ENCODE measurements around the gene PLEKHG7.
A peak's percentile ranks its signal among the peaks of the same experiment; 100 is the strongest.

The PLEKHG7 gene

GRCh38 chr12:92769124-92769901 is 66.5 kb downstream of the PLEKHG7 start:
- peak; percentile 32 for DNase-seq (ENCODE audit: low read depth, low spot score)
- no peak overlapping the region for H3K4me3 ChIP-seq (ENCODE audit: low read depth, low read length)
- TF ChIP-seq CTCF (IDR thresholded peaks at IDR 0.05; ENCODE audit: low read depth, low read length): no peak
- in situ Hi-C loops (cut with HindIII; ENCODE audit: low sequenced_read_pairs): no loop called here

- in situ Hi-C loops (cut with HindIII; ENCODE audit: low sequenced_read_pairs): no loop called here
- H3K4me3 ChIP-seq (ENCODE audit: low read depth, low read length): no peak overlapping the region
These were observed 68.2 kb downstream of the PLEKHG7 start for GRCh38 chr12:92771001-92771400.

GRCh38 chr12:92775416-92775815 is 72.6 kb downstream of the PLEKHG7 start:
- no peak overlapping the region for H3K4me3 ChIP-seq (ENCODE audit: low read depth, low read length)
- in situ Hi-C loops (cut with HindIII; ENCODE audit: low sequenced_read_pairs): no loop called here
- DNase-seq (ENCODE audit: low read depth, low spot score): no peak
- TF ChIP-seq CTCF (IDR thresholded peaks at IDR 0.05; ENCODE audit: low read depth, low read length): no peak

More at GRCh38 chr12:92771001-92771400, 68.2 kb downstream of the PLEKHG7 start:
- no peak for TF ChIP-seq CTCF (IDR thresholded peaks at IDR 0.05; ENCODE audit: low read depth, low read length)
- no peak for DNase-seq (ENCODE audit: low read depth, low spot score)

GRCh38 chr12:92778525-92778924 is 75.7 kb downstream of the PLEKHG7 start:
- in situ Hi-C loops (cut with HindIII; ENCODE audit: low sequenced_read_pairs): no loop called here
- DNase-seq (ENCODE audit: low read depth, low spot score): no peak

GRCh38 chr12:92779902-92780301 is 77.1 kb downstream of the PLEKHG7 start:
- H3K4me3 ChIP-seq (ENCODE audit: low read depth, low read length): no peak overlapping the region
- in situ Hi-C loops (cut with HindIII; ENCODE audit: low sequenced_read_pairs): no loop called here
- DNase-seq (ENCODE audit: low read depth, low spot score): no peak
- no peak for TF ChIP-seq CTCF (IDR thresholded peaks at IDR 0.05; ENCODE audit: low read depth, low read length)

More at GRCh38 chr12:92778525-92778924, 75.7 kb downstream of the PLEKHG7 start:
- no peak for TF ChIP-seq CTCF (IDR thresholded peaks at IDR 0.05; ENCODE audit: low read depth, low read length)
- no peak overlapping the region for H3K4me3 ChIP-seq (ENCODE audit: low read depth, low read length)

GRCh38 chr12:92784356-92784755 is 81.6 kb downstream of the PLEKHG7 start:
- TF ChIP-seq CTCF (IDR thresholded peaks at IDR 0.05; ENCODE audit: low read depth, low read length): no peak
- in situ Hi-C loops (cut with HindIII; ENCODE audit: low sequenced_read_pairs): no loop called here
- peak; percentile 35 for DNase-seq (ENCODE audit: low read depth, low spot score)
- H3K4me3 ChIP-seq (ENCODE audit: low read depth, low read length): no peak overlapping the region

Measured in astrocyte of the spinal cord (primary cell).